IMR-90 (cell line): Measurements from ENCODE around the gene GPR82. TPM values are rescaled to one million over a fixed set of nuclear protein-coding genes. Genes with fewer than 3 reads are reported as not detected.

ENCODE experiments used
- ATAC-seq: fragments of 200-7000 bp; cut with Tn5 transposase; 2 replicates; pipeline ENCODE4 v1.9.1; 2020; ENCODE audit warnings: low read depth, mild to moderate bottlenecking, moderate library complexity
- BruUV-seq: library from RNA; stranded (reverse); fragments of 400-500 nt; replicated peaks from 2 replicates; lab custom pipeline; 2021; lab: Mats Ljungman, UMichigan
- CTCF ChIA-PET: fragments of 300-600 bp; formaldehyde crosslinking; extraction: SDS; loops from one replicate; lab custom pipeline; 2021; ENCODE audit warnings: antibody characterized with exemption; lab: Yijun Ruan, JAX
- POLR2A ChIA-PET: fragments of 300-600 bp; sonication (Branson Sonifier 250); formaldehyde crosslinking; loops from one replicate; lab custom pipeline; 2022; ENCODE audit warnings: antibody characterized with exemption; ENCODE audit not compliant: unreplicated experiment; lab: Charles Lee
- DNase-seq: peaks from one replicate; pipeline ENCODE4 v3.0.0; 2013
- H2AFZ ChIP-seq: replicated peaks from 2 replicates; pipeline ENCODE3; 2013; ENCODE audit warnings: low read length, mild to moderate bottlenecking; ENCODE audit not compliant: poor library complexity
- H2AK5ac ChIP-seq: 2 replicates; pipeline ENCODE4 v1.6.1; 2013; ENCODE audit warnings: low read depth, low read length, inconsistent platforms
- H2AK9ac ChIP-seq: replicated peaks from 2 replicates; pipeline ENCODE3; 2013; ENCODE audit warnings: mild to moderate bottlenecking, low read depth, low read length, moderate library complexity; ENCODE audit not compliant: poor library complexity
- H2BK120ac ChIP-seq: 2 replicates; pipeline ENCODE4 v1.6.1; 2013; ENCODE audit warnings: low read depth, low read length, inconsistent platforms
- H2BK15ac ChIP-seq: 3 replicates; pipeline ENCODE4 v1.6.1; 2013; ENCODE audit warnings: low read depth, low read length, inconsistent platforms
- H2BK20ac ChIP-seq: 2 replicates; pipeline ENCODE4 v1.6.1; 2013; ENCODE audit warnings: low read depth, mild to moderate bottlenecking, inconsistent platforms, low read length, moderate library complexity
- H2BK5ac ChIP-seq: 2 replicates; pipeline ENCODE4 v1.6.1; 2013; ENCODE audit warnings: mild to moderate bottlenecking, low read depth, low read length, inconsistent platforms; ENCODE audit not compliant: poor library complexity, severe bottlenecking
- H3K14ac ChIP-seq: replicated peaks from 2 replicates; pipeline ENCODE4 v1.6.1; 2013; ENCODE audit warnings: low read depth, low read length, inconsistent platforms
- H3K18ac ChIP-seq: 2 replicates; pipeline ENCODE4 v1.6.1; 2013; ENCODE audit warnings: low read depth, low read length, control low read depth
- H3K23ac ChIP-seq: 2 replicates; pipeline ENCODE4 v1.6.1; 2013; ENCODE audit warnings: low read depth, low read length, inconsistent platforms
- H3K27ac ChIP-seq: 2 replicates; pipeline ENCODE4 v1.5.1; 2013; ENCODE audit warnings: mild to moderate bottlenecking, control low read depth, low read length; ENCODE audit not compliant: insufficient read depth
- H3K27me3 ChIP-seq: 2 replicates; pipeline ENCODE4 v1.6.1; 2013; ENCODE audit warnings: low read length; ENCODE audit not compliant: control insufficient read depth, insufficient read depth
- H3K36me3 ChIP-seq: 2 replicates; pipeline ENCODE4 v1.6.1; 2013; ENCODE audit warnings: low read length, mixed read lengths; ENCODE audit not compliant: control insufficient read depth, insufficient read depth
- H3K4ac ChIP-seq: 2 replicates; pipeline ENCODE4 v1.6.1; 2013; ENCODE audit warnings: low read depth, low read length, inconsistent platforms
- H3K4me1 ChIP-seq: 2 replicates; pipeline ENCODE4 v1.6.1; 2013; ENCODE audit warnings: low read length, mixed read lengths; ENCODE audit not compliant: control insufficient read depth, insufficient read depth
- H3K4me2 ChIP-seq: 2 replicates; pipeline ENCODE4 v1.6.1; 2013; ENCODE audit warnings: low read depth, mild to moderate bottlenecking, control low read depth, low read length, moderate library complexity
- H3K4me3 ChIP-seq: 2 replicates; pipeline ENCODE4 v1.5.1; 2013; ENCODE audit warnings: low read depth, mild to moderate bottlenecking, control low read depth, low read length, moderate library complexity; ENCODE audit not compliant: insufficient read depth
- H3K56ac ChIP-seq: 2 replicates; pipeline ENCODE4 v1.6.1; 2013; ENCODE audit warnings: low read length, inconsistent platforms; ENCODE audit not compliant: insufficient read depth; ENCODE audit errors: extremely low read depth
- H3K79me1 ChIP-seq, 2 experiments: 2 replicates each; pipeline ENCODE4 v1.6.1; 2013; ENCODE audit warnings: low read length in 2 of 2, inconsistent platforms in 1 of 2, low read depth in 1 of 2
- H3K9ac ChIP-seq: 2 replicates; pipeline ENCODE4 v1.6.1; 2013; ENCODE audit warnings: low read depth, low read length, control low read depth
- H3K9me1 ChIP-seq: 2 replicates; pipeline ENCODE4 v1.6.1; 2013; ENCODE audit warnings: low read length, inconsistent platforms; ENCODE audit not compliant: insufficient read depth
- H3K9me3 ChIP-seq: 2 replicates; pipeline ENCODE4 v1.6.1; 2013; ENCODE audit warnings: low read length; ENCODE audit not compliant: control insufficient read depth, insufficient read depth
- H4K20me1 ChIP-seq: 2 replicates; pipeline ENCODE4 v1.6.1; 2013; ENCODE audit warnings: low read length, inconsistent platforms; ENCODE audit not compliant: insufficient read depth
- H4K5ac ChIP-seq: 2 replicates; pipeline ENCODE4 v1.6.1; 2013; ENCODE audit warnings: mild to moderate bottlenecking, low read depth, low read length, control low read depth
- H4K8ac ChIP-seq, 2 experiments: 2 replicates each; pipeline ENCODE4 v1.6.1; 2013; ENCODE audit warnings: low read depth in 2 of 2, low read length in 2 of 2, control low read depth in 1 of 2, inconsistent platforms in 1 of 2
- H4K91ac ChIP-seq: 2 replicates; pipeline ENCODE4 v1.6.1; 2013; ENCODE audit warnings: low read depth, low read length, inconsistent platforms; ENCODE audit not compliant: insufficient read depth
- BHLHE40 ChIP-seq: fragments of 150-350 bp; IDR thresholded peaks from 2 replicates; pipeline ENCODE4 v1.6.1; 2016; ENCODE audit warnings: mild to moderate bottlenecking, low read depth, low read length
- CEBPB ChIP-seq: IDR thresholded peaks from 2 replicates; pipeline ENCODE4 v1.6.1; 2012; ENCODE audit warnings: low read depth, low read length, improper control_type of control experiment
- CHD1 ChIP-seq: IDR thresholded peaks from 2 replicates; pipeline ENCODE4 v1.6.1; 2012; ENCODE audit warnings: low read depth, low read length, improper control_type of control experiment
- FOS ChIP-seq: fragments of 150-350 bp; IDR thresholded peaks from 2 replicates; pipeline ENCODE4 v1.6.1; 2016; ENCODE audit warnings: low read depth, low read length
- MAFK ChIP-seq: IDR thresholded peaks from 2 replicates; pipeline ENCODE4 v1.6.1; 2012; ENCODE audit warnings: low read depth, low read length, improper control_type of control experiment
- MAZ ChIP-seq: IDR thresholded peaks from 2 replicates; pipeline ENCODE4 v1.6.1; 2012; ENCODE audit warnings: low read depth, mild to moderate bottlenecking, low read length, improper control_type of control experiment, moderate library complexity, borderline replicate concordance
- MXI1 ChIP-seq: IDR thresholded peaks from 2 replicates; pipeline ENCODE4 v1.6.1; 2012; ENCODE audit warnings: low read depth, mild to moderate bottlenecking, low read length, moderate library complexity, borderline replicate concordance
- NFE2L2 ChIP-seq: fragments of 150-350 bp; IDR thresholded peaks from 2 replicates; pipeline ENCODE4 v1.6.1; 2016; ENCODE audit warnings: low read depth, mild to moderate bottlenecking, low read length
- POLR2A ChIP-seq: IDR thresholded peaks from 2 replicates; pipeline ENCODE4 v1.6.1; 2012; ENCODE audit warnings: mild to moderate bottlenecking, low read depth, low read length
- RAD21 ChIP-seq: IDR thresholded peaks from 2 replicates; pipeline ENCODE4 v1.6.1; 2012; ENCODE audit warnings: low read length, improper control_type of control experiment
- RCOR1 ChIP-seq: IDR thresholded peaks from 2 replicates; pipeline ENCODE4 v1.6.1; 2012; ENCODE audit warnings: mild to moderate bottlenecking, low read length, improper control_type of control experiment; ENCODE audit not compliant: insufficient replicate concordance
- RFX5 ChIP-seq: IDR thresholded peaks from 2 replicates; pipeline ENCODE4 v1.8.0; 2012; ENCODE audit warnings: low read depth, mild to moderate bottlenecking, low read length, moderate library complexity
- SMC3 ChIP-seq: fragments of 150-350 bp; IDR thresholded peaks from 2 replicates; pipeline ENCODE4 v1.6.1; 2016; ENCODE audit warnings: low read depth, mild to moderate bottlenecking, antibody characterized with exemption, low read length, moderate library complexity
- USF2 ChIP-seq: fragments of 150-350 bp; IDR thresholded peaks from 2 replicates; pipeline ENCODE4 v1.6.1; 2017; ENCODE audit warnings: mild to moderate bottlenecking, antibody characterized with exemption, low read length, low read depth
- WGBS, 2 experiments: methylation state at CpG; one replicate each; pipeline versions ENCODE4 v1.1.5 to v1.1.7; 2013; ENCODE audit warnings: missing lambda C conversion rate in 2 of 2; ENCODE audit not compliant: insufficient read length in 1 of 2; ENCODE audit errors: extremely low coverage in 2 of 2; 5-methylcytosine and 5-hydroxymethylcytosine counted together
- dilution Hi-C: fragments of 300-500 bp; cut with HindIII; formaldehyde crosslinking; loops from one replicate; pipeline ENCODE4 v1.14.3; 2018; ENCODE audit warnings: low sequenced_read_pairs; ENCODE audit not compliant: unreplicated experiment
- in situ Hi-C: fragments of 300-500 bp; cut with MboI; formaldehyde crosslinking; loops from 3 replicates; pipeline ENCODE4 v1.14.3; 2019; ENCODE audit warnings: low sequenced_read_pairs, inconsistent platforms, mixed read lengths
- intact Hi-C: fragments of 100-400 bp; cut with micrococcal nuclease; formaldehyde crosslinking; loops from 2 replicates; pipeline ENCODE4 v1.10.0; 2022
- polyA plus RNA-seq, 3 experiments: library from polyadenylated mRNA; depleted of rRNA; stranded (reverse); fragments of >200 nt; gene quantifications; 2 replicates each; pipeline ENCODE4 v1.2.3, GENCODE V29; 2012; ENCODE audit warnings: low replicate concordance in 1 of 3
- total RNA-seq: library from RNA; depleted of rRNA; stranded (reverse); fragments of >200 nt; gene quantifications from 2 replicates; pipeline ENCODE4 v1.2.3, GENCODE V29; 2012
- TF ChIP-seq, protein P1 (sequence below): fragments of 150-350 bp; IDR thresholded peaks from 2 replicates; pipeline ENCODE4 v1.6.1; 2016; ENCODE audit warnings: low read depth, mild to moderate bottlenecking, low read length, moderate library complexity, borderline replicate concordance
- TF ChIP-seq, protein P2 (sequence below): conservative IDR thresholded peaks from 2 replicates; pipeline ENCODE4 v1.5.1; 2012; ENCODE audit warnings: mild to moderate bottlenecking, low read depth, low read length, improper control_type of control experiment

The GPR82 gene
- total and polyA plus RNA-seq, 2 of the 4 experiments (the other 2 are of a cell fraction): not detected

DNA sequence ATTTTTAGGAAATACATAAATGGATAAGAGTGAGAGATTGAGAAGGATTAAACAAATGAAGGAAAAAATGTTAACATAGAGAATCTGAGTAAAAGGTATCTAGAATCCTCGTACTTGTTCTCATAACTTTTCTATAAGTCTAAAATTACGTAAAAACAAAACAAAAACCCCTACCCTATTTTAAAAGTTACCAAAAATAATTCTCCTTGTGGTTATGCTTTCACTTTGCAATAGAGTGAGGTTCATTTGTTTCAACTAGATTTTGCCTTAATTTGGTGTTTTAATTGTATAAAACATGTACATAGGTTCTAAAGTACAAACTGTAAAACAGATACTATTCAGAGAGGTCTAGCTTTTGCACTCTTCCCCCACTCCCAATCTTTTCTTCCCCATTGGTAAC is 39.0 kb upstream of the GPR82 start:
- TF ChIP-seq RCOR1 (no peak), MAZ (no peak), SMC3 (no peak), MAFK (no peak), BHLHE40 (no peak), POLR2A (no peak), NFE2L2 (no peak), FOS (no peak), CEBPB (no peak), USF2 (no peak), CHD1 (no peak), RFX5 (no peak), RAD21 (no peak), MXI1 (no peak)
- TF ChIP-seq, protein P1, sequence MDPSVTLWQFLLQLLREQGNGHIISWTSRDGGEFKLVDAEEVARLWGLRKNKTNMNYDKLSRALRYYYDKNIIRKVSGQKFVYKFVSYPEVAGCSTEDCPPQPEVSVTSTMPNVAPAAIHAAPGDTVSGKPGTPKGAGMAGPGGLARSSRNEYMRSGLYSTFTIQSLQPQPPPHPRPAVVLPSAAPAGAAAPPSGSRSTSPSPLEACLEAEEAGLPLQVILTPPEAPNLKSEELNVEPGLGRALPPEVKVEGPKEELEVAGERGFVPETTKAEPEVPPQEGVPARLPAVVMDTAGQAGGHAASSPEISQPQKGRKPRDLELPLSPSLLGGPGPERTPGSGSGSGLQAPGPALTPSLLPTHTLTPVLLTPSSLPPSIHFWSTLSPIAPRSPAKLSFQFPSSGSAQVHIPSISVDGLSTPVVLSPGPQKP: no peak
- TF ChIP-seq, protein P2, sequence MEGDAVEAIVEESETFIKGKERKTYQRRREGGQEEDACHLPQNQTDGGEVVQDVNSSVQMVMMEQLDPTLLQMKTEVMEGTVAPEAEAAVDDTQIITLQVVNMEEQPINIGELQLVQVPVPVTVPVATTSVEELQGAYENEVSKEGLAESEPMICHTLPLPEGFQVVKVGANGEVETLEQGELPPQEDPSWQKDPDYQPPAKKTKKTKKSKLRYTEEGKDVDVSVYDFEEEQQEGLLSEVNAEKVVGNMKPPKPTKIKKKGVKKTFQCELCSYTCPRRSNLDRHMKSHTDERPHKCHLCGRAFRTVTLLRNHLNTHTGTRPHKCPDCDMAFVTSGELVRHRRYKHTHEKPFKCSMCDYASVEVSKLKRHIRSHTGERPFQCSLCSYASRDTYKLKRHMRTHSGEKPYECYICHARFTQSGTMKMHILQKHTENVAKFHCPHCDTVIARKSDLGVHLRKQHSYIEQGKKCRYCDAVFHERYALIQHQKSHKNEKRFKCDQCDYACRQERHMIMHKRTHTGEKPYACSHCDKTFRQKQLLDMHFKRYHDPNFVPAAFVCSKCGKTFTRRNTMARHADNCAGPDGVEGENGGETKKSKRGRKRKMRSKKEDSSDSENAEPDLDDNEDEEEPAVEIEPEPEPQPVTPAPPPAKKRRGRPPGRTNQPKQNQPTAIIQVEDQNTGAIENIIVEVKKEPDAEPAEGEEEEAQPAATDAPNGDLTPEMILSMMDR: no peak
- CTCF ChIA-PET: interaction anchor here (0.6 kb wide), 1 partner anchor 847 kb away, joined by 3 read pairs; no protein-coding TSS in a partner anchor
- Histone ChIP-seq H3K9ac (no peak overlapping the region), H4K8ac (no peak overlapping the region), H3K4me1 (no peaks in the 10 kb centered on the region), H2BK20ac (no peak overlapping the region), H2AK9ac (no peak overlapping the region), H2BK15ac (no peak overlapping the region), H2AFZ (no peak overlapping the region), H3K9me3 (no peaks in the 10 kb centered on the region), H3K36me3 (no peaks in the 10 kb centered on the region), H2AK5ac (no peak overlapping the region), H3K56ac (no peak overlapping the region), H2BK120ac (no peak overlapping the region), H3K27ac (no peak overlapping the region), H3K4me3 (no peak overlapping the region), H3K9me1 (no peaks in the 10 kb centered on the region; the same call in 1 of the 2 replicates), H4K20me1 (no peaks in the 10 kb centered on the region), H3K23ac (no peak overlapping the region), H4K91ac (no peak overlapping the region), H2BK5ac (no peak overlapping the region), H3K4ac (no peak overlapping the region), H4K5ac (no peak overlapping the region), H3K27me3 (no peaks in the 10 kb centered on the region), H3K14ac (no peak overlapping the region), H3K4me2 (no peak overlapping the region), H3K79me1 (no peaks in the 10 kb centered on the region), H3K18ac (no peak overlapping the region)
- no TSS peak for BruUV-seq
- dilution Hi-C loops: no loop called here
- 100% methylated on average over 2 of the region's 2 CpGs; no CpG with 5 or more reads in 1 of the 2 experiments for WGBS, 2 experiments
- POLR2A ChIA-PET: no interaction called here
- intact Hi-C loops: no loop called here
- ATAC-seq (no peak), DNase-seq (no peak)
- in situ Hi-C loops: no loop called here
